DND-41 (cell line): ENCODE data around the gene IRX5.

Experiments used
- ATAC-seq: fragments of 200-7000 bp; cut with Tn5 transposase; 3 replicates; pipeline ENCODE4 v1.9.1; 2021; ENCODE audit warnings: low read depth; ENCODE audit not compliant: insufficient read depth
- DNase-seq: peaks from one replicate; pipeline ENCODE4 v3.0.0-alpha.2; 2020
- H2AFZ ChIP-seq: 2 replicates; pipeline ENCODE4 v1.6.0; 2012; ENCODE audit warnings: low read depth, low read length
- H3K27ac ChIP-seq: 2 replicates; pipeline ENCODE4 v1.5.1; 2012; ENCODE audit warnings: low read length, inconsistent platforms
- H3K27me3 ChIP-seq: fragments of 200-600 bp; sonication (generic); 2 replicates; pipeline ENCODE4 v1.6.0; 2012; ENCODE audit warnings: low read length, mild to moderate bottlenecking, inconsistent platforms; ENCODE audit not compliant: insufficient read depth, poor library complexity
- H3K36me3 ChIP-seq: 2 replicates; pipeline ENCODE4 v1.5.1; 2012; ENCODE audit warnings: low read length, inconsistent platforms; ENCODE audit not compliant: insufficient read depth
- H3K4me1 ChIP-seq: 2 replicates; pipeline ENCODE4 v1.5.1; 2012; ENCODE audit warnings: mild to moderate bottlenecking, low read length; ENCODE audit not compliant: insufficient read depth
- H3K4me2 ChIP-seq: 2 replicates; pipeline ENCODE4 v1.6.0; 2012; ENCODE audit warnings: mild to moderate bottlenecking, moderate library complexity, low read length, inconsistent platforms; ENCODE audit not compliant: insufficient read depth
- H3K4me3 ChIP-seq, 2 experiments: fragments of 200-600 bp in 1 of 2; shearing (Covaris generic) in 1 of 2; 2 replicates each; pipeline ENCODE4 v1.5.1; 2012 to 2016; ENCODE audit warnings: inconsistent platforms in 2 of 2, low read length in 2 of 2, mild to moderate bottlenecking in 2 of 2, low read depth in 1 of 2, moderate library complexity in 1 of 2
- H3K79me2 ChIP-seq: 2 replicates; pipeline ENCODE4 v1.6.0; 2012; ENCODE audit warnings: low read length, inconsistent platforms; ENCODE audit not compliant: insufficient read depth
- H3K9ac ChIP-seq: 2 replicates; pipeline ENCODE4 v1.6.0; 2012; ENCODE audit warnings: low read depth, mild to moderate bottlenecking, inconsistent platforms, low read length, moderate library complexity
- H3K9me3 ChIP-seq: 2 replicates; pipeline ENCODE4 v1.5.1; 2012; ENCODE audit warnings: low read length, moderate library complexity, mild to moderate bottlenecking, inconsistent platforms; ENCODE audit not compliant: insufficient read depth, severe bottlenecking
- H4K20me1 ChIP-seq: 2 replicates; pipeline ENCODE4 v1.6.0; 2012; ENCODE audit warnings: low read length; ENCODE audit not compliant: insufficient read depth
- CTCF ChIP-seq: IDR thresholded peaks from 2 replicates; pipeline ENCODE4 v1.5.1; 2012; ENCODE audit warnings: borderline replicate concordance, low read length, moderate library complexity, mild to moderate bottlenecking; ENCODE audit not compliant: poor library complexity, severe bottlenecking; ENCODE audit errors: extremely low read depth
- EZH2 ChIP-seq: IDR thresholded peaks from 3 replicates; pipeline ENCODE4 v1.6.1; 2012; ENCODE audit warnings: borderline replicate concordance, low read depth, mild to moderate bottlenecking, moderate library complexity, low read length, inconsistent platforms; ENCODE audit not compliant: severe bottlenecking

IRX5 gene

GRCh38 chr16:54897930-54898329 lies 32.7 kb upstream of the IRX5 start:
- Histone ChIP-seq H3K36me3 (no peaks in the 10 kb centered on the region), H3K27ac (no peak overlapping the region), H3K4me2 (no peak overlapping the region), H4K20me1 (no peaks in the 10 kb centered on the region), H3K79me2 (no peaks in the 10 kb centered on the region), H3K4me1 (no peaks in the 10 kb centered on the region), H3K9me3 (no peaks in the 10 kb centered on the region), H3K4me3 (no peak overlapping the region), H3K27me3 (no peaks in the 10 kb centered on the region), H2AFZ (no peak overlapping the region), H3K9ac (no peak overlapping the region)
- ATAC-seq: peak; percentile 29; the same call in 1 of the 3 replicates
- TF ChIP-seq CTCF (no peak), EZH2 (no peak)
- no peak for DNase-seq

GRCh38 chr16:54901606-54902005 lies 29.1 kb upstream of the IRX5 start:
- TF ChIP-seq CTCF: no peak
- H3K36me3 ChIP-seq: no peaks in the 10 kb centered on the region
- no peaks in the 10 kb centered on the region for H3K4me1 ChIP-seq
- no peak overlapping the region for H3K4me2 ChIP-seq
- DNase-seq (no peak), ATAC-seq (no peak)
- H3K27me3 ChIP-seq: no peaks in the 10 kb centered on the region
- H4K20me1 ChIP-seq: no peaks in the 10 kb centered on the region
- no peak overlapping the region for H2AFZ ChIP-seq
- no peak overlapping the region for H3K27ac ChIP-seq
- H3K4me3 ChIP-seq: no peak overlapping the region
- H3K79me2 ChIP-seq: no peaks in the 10 kb centered on the region
- no peaks in the 10 kb centered on the region for H3K9me3 ChIP-seq
- no peak overlapping the region for H3K9ac ChIP-seq

- no peak overlapping the region for H3K9ac ChIP-seq
- H3K4me1 ChIP-seq: no peaks in the 10 kb centered on the region
- no peak overlapping the region for H3K27ac ChIP-seq
- H3K4me2 ChIP-seq: no peak overlapping the region
- H2AFZ ChIP-seq: no peak overlapping the region
- no peaks in the 10 kb centered on the region for H4K20me1 ChIP-seq
- H3K9me3 ChIP-seq: no peaks in the 10 kb centered on the region
- TF ChIP-seq EZH2: no peak
- no peaks in the 10 kb centered on the region for H3K36me3 ChIP-seq
- H3K79me2 ChIP-seq: no peaks in the 10 kb centered on the region
- DNase-seq (no peak), ATAC-seq (no peak)
- H3K27me3 ChIP-seq: no peaks in the 10 kb centered on the region
- no peak overlapping the region for H3K4me3 ChIP-seq
These were observed 27.6 kb upstream of the IRX5 start for GRCh38 chr16:54903047-54903446.

GRCh38 chr16:54911079-54911478 lies 19.6 kb upstream of the IRX5 start:
- Histone ChIP-seq H3K4me2 (no peak overlapping the region), H3K4me3 (no peak overlapping the region), H3K4me1 (no peaks in the 10 kb centered on the region), H3K36me3 (peaks cover 9% of the 10 kb centered on the region; the same call in 1 of the 2 replicates), H2AFZ (no peak overlapping the region), H3K9ac (no peak overlapping the region), H3K27ac (no peak overlapping the region), H3K9me3 (no peaks in the 10 kb centered on the region), H3K79me2 (no peaks in the 10 kb centered on the region), H3K27me3 (no peaks in the 10 kb centered on the region), H4K20me1 (no peaks in the 10 kb centered on the region)
- TF ChIP-seq EZH2 (no peak), CTCF (no peak)
- DNase-seq (no peak), ATAC-seq (no peak)
